ENCODE results near the gene BAK1. TPM values are rescaled to one million over a fixed set of nuclear protein-coding genes. Genes with fewer than 3 reads are reported as not detected.

BAK1 gene
- total and polyA plus RNA-seq, 2 of the 13 experiments (the other 11 are each of a cell fraction or from before 2014, with no cell fraction given): 15.0 to 23.8 TPM

- TF ChIP-seq DDIT3 (CRISPR knock-in tag; IDR thresholded peaks at IDR 0.05) (no peak), MLX (CRISPR knock-in tag; IDR thresholded peaks at IDR 0.05) (no peak; the same call in 1 of the 2 replicates), PHF21A (CRISPR knock-in tag; IDR thresholded peaks at IDR 0.05) (peak; percentile 70), ZNF615 (CRISPR knock-in tag; IDR thresholded peaks at IDR 0.05; ENCODE audit: borderline replicate concordance) (no peak), ZNF205 (CRISPR knock-in tag; IDR thresholded peaks at IDR 0.05) (no peak), ZNF234 (CRISPR knock-in tag; conservative IDR thresholded peaks at IDR 0.05) (no peak), ATF5 (CRISPR knock-in tag; IDR thresholded peaks at IDR 0.05; ENCODE audit: low read depth) (no peak), ZMAT3 (CRISPR knock-in tag; conservative IDR thresholded peaks at IDR 0.05) (no peak; the same call in 1 of the 2 replicates), GMEB2 (CRISPR knock-in tag; IDR thresholded peaks at IDR 0.05; ENCODE audit: low read depth) (no peak), EZH2 (conservative IDR thresholded peaks at IDR 0.05; ENCODE audit: low read depth, low read length) (no peak), ZMYM2 (CRISPR knock-in tag; IDR thresholded peaks at IDR 0.05) (0 out of 2 replicates have a peak, but pooled peaks have one; percentile 69), ZFP37 (CRISPR knock-in tag; IDR thresholded peaks at IDR 0.05; ENCODE audit: borderline replicate concordance) (no peak), SETDB1 (CRISPR knock-in tag; IDR thresholded peaks at IDR 0.05; ENCODE audit: borderline replicate concordance) (no peak), ZNF367 (CRISPR knock-in tag; IDR thresholded peaks at IDR 0.05; ENCODE audit: borderline replicate concordance) (no peak), KLF9 (CRISPR knock-in tag; IDR thresholded peaks at IDR 0.05; ENCODE audit: low read depth) (peak; percentile 57; the same call in 1 of the 2 replicates), ZNF737 (CRISPR knock-in tag; IDR thresholded peaks at IDR 0.05; ENCODE audit: borderline replicate concordance) (peak; percentile 66; the same call in 1 of the 2 replicates), DMTF1 (CRISPR knock-in tag; IDR thresholded peaks at IDR 0.05) (no peak), EP300 (IDR thresholded peaks at IDR 0.05; ENCODE audit: low read depth in 2 of 2, low read length in 2 of 2) (no peak), EP300 (CRISPR knock-in tag; IDR thresholded peaks at IDR 0.05; ENCODE audit: borderline replicate concordance) (no peak), MLLT10 (CRISPR knock-in tag; IDR thresholded peaks at IDR 0.05) (no peak), XBP1 (CRISPR knock-in tag; IDR thresholded peaks at IDR 0.05) (no peak), YEATS2 (CRISPR knock-in tag; IDR thresholded peaks at IDR 0.05; ENCODE audit: borderline replicate concordance) (peak; percentile 94), ZNF280B (CRISPR knock-in tag; IDR thresholded peaks at IDR 0.05; ENCODE audit: borderline replicate concordance) (no peak)
These were observed at the start of gene BAK1 (continued) for GRCh38 chr6:33579828-33580714.

All from HepG2 (cell line).